HG03025 (cell line): ENCODE measurements around the gene LYVE1.

Experiments used
- ATAC-seq: cut with Tn5 transposase; IDR thresholded peaks from one replicate; pipeline ENCODE4 v1.9.1; 2021; ENCODE audit warnings: mild to moderate bottlenecking, moderate library complexity; ENCODE audit not compliant: unreplicated experiment, low FRiP score

The LYVE1 gene

DNA sequence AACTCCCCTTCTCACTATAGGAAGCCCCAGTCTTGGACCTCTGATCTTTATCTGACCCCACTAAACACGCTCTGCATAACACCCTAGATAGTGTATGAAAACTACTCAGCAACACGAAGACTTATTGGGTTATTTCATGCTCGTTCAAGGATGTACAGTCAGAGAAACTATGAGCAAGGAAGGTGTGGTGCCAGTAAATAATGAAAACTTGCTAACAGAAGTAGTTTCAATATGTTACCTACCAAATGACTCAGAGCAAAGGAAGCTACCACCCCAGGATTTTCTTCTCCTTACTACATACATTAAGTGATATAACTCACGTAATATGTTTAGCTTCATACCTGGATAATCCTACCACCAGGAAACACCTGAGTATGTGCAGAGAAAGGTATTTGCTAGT lies 25.9 kb upstream of the LYVE1 start:
- no peak for ATAC-seq

- no peak for ATAC-seq
These were observed 23.9 kb upstream of the LYVE1 start for GRCh38 chr11:10592331-10592730.

- no peak for ATAC-seq
These were observed 23.3 kb upstream of the LYVE1 start for GRCh38 chr11:10591741-10592140.

- ATAC-seq: no peak
These were observed 21.9 kb upstream of the LYVE1 start for GRCh38 chr11:10590218-10590915.

DNA sequence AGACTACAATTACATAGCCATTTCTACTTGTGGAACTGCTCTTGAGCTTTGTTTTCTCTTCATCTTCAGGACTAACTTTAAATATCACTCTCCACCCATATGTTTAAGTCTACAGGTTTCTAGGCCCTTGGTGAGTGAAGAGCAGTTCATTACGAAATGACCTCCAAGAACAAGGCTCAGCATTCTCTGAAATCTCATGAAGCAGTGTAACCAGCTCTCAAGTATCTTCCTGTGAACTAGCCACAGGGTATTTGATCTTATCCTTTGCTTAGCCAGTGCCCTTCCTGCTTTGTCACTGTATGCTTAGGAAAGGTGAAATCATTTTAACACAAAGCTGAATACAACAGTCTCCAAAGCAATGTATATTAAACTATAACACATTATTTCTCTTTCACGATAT lies 20.4 kb upstream of the LYVE1 start:
- ATAC-seq: no peak

- ATAC-seq: no peak
These were observed 19.5 kb upstream of the LYVE1 start for GRCh38 chr11:10587995-10588394.

GRCh38 chr11:10587388-10587787 lies 18.9 kb upstream of the LYVE1 start:
- ATAC-seq: no peak

- ATAC-seq: no peak
These were observed 15.6 kb upstream of the LYVE1 start for GRCh38 chr11:10584071-10584501.

DNA sequence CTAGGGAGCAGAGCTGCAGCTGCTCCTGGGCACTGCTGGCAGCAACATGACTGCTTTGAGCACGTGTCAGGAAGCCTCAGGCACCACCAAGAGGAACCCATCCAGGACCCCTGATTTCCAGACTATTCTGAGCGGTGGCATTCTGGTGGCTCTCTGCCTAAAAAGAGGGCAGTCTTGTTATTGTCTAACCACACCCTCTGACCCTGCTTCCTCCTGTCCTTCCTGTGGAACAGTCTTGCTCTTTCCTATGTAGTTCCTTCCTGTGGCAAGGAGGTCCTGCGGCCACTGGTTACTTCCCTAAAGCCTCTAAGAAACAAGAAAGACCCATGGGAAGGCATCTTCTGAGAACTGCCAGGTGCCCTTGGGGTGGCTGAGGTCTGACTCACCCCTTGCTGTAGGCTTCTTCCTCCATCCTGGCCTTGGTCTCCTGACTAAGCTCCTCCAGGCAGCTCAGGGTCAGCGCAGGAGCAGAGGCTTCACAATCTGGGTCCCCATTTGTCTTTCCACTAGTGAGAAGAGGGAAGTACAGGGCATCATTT lies 13.1 kb upstream of the LYVE1 start:
- no peak for ATAC-seq

GRCh38 chr11:10580623-10581022 lies 12.2 kb upstream of the LYVE1 start:
- no peak for ATAC-seq

GRCh38 chr11:10579700-10580099 lies 11.2 kb upstream of the LYVE1 start:
- ATAC-seq: no peak

DNA sequence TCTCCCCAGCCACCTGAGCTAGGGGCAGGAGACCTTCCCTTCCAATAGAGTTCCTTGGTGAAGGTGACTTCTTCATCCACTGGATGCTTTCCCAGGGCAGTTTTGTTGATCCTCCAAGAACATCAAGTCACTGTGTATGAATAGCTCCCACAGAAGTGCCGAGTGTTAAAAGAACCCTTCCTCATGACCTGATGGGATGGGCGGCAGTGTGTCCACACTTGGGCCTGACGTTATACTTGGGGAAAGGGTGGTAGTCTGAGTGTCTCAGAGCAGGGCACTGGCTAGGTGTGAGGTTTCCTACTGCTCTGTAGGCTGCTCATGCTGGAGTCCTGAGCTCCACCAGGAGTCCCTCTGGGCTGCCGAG lies 7.6 kb upstream of the LYVE1 start:
- ATAC-seq: no peak

DNA sequence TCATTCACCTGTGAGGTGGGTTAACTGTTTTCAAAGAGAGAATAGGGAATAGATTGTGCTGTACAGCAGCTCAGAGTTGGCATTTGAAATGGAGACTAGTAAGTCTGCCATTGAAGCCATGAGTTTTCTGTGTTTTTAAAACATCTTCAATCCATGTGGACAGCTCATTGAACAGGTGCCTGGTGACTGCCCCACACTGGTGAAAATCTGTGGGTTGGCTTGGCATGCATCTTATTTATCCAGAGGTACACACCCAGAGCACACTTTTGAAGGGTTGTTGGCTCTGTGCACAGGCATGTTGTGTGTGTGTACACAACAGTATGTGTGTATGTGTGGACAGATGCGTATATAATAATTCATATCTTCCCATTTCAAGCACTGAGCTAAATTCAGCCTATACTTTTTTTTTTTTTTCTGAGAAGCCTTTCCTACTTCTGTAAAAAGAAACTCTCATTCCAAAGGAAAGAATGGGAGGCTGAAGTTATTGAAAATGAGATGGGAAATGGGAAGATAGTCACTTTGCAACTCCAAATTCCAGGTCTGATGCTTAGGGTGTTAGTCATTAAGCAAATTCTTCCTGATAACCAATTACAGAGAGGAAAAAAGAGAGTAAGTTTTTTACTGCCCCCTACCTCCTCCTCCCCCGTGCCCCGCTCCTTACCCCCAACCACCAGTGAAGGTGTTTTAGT lies 7.0 kb upstream of the LYVE1 start:
- ATAC-seq: no peak

- no peak for ATAC-seq
These were observed 5.1 kb upstream of the LYVE1 start for GRCh38 chr11:10573556-10573955.

GRCh38 chr11:10573028-10573427 lies 4.6 kb upstream of the LYVE1 start:
- no peak for ATAC-seq

GRCh38 chr11:10572533-10572932 lies 4.1 kb upstream of the LYVE1 start:
- ATAC-seq: no peak

GRCh38 chr11:10567446-10567845 lies 1.0 kb downstream of the LYVE1 start:
- no peak for ATAC-seq

DNA sequence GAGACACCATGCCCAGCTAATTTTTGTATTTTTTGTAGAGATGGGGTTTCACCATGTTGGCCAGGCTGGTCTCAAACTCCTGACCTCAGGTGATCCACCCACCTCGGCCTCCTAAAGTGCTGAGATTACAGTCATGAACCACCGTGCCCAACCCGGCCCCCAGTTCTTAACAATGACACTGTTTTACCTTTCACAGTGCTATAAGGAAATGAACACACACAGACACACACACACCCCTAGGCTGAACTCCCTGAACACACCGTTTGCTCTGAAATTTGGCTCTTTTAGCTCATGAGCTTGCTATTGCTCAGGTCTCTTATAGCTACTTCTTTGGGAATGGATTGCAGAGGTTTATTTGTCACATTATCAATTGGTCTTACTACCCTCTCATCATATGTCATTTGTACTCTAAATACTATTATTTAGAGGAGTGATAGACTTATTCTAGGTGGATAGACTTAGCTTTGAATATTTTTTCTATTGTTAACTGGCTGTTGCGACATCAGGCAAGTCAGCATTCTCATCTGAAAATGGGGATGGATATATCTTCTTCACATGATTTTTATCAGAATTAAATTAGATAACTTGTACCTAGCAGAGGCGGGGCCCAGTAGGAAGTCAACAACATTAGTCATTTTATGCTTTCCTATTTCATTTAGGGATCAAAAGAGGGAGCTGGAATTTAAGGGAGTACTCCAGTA lies 2.1 kb downstream of the LYVE1 start:
- ATAC-seq: no peak

DNA sequence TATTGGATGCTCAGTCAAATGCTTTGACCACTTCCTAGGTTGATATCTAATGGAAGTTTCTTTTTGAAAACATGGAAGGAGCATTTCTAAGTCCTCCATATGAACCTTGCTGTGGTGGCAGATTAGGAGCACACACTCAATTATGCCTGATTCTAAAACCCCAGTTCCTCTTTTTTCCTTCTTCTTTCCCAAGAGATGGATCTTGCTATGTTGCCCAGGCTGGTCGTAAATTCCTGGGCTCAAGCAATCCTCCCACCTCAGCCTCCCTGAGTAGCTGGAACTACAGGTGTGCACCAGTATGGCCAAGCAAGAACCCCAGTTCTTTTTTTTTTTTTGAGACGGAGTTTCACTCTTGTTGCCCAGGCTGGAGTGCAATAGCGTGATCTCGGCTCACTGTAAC lies 3.0 kb downstream of the LYVE1 start:
- no peak for ATAC-seq

DNA sequence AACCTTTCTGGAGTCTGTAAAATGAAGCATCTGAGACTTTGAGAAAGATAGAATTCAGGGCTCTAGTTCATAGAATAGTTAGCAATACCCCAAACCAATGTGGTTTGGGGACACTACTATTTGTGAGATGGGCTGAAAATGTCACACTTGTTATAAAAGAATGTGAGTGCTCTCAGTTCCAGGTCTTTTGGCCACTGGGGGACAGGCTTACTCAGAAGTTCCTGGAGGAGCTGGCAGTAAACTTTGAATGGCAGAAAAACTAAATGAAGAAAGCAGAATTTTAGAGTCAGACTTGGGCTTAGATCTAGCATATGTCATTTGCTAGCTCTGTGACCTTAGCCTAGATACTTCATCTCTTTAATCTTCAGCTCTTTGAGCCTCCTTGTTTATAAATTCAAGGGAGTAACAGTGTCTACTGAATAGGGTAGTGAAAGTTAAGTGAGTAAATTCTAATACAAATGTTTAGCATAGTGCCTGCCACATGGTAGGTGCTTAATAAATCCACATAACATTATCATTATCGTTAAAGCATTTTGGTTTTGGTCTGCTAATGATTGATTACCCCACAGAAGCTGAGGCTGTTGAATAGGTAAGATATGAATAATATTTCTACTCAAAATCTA lies 3.7 kb downstream of the LYVE1 start:
- no peak for ATAC-seq

DNA sequence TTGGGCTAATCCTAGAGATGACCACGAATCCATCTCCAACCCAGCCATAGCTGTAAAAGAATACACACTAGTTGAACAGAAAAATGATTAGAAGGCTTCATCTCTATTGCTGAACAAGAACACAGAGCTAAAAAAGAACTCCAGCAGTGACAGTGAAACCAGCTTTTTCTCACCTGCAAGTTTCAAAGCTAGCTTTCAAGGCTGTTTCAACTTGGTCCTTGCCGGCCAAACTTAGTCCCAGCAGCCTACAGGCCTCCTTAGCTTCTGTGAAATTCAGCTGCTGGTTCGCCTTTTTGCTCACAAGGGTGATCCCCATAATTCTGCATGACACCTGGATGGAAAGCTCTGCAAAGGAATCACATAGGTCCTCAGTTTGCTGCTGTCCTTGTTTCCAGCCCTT lies 4.4 kb downstream of the LYVE1 start:
- no peak for ATAC-seq
